WTC11 (cell line): ENCODE measurements around the gene YPEL1. TPM values are rescaled to one million over a fixed set of nuclear protein-coding genes. Genes with fewer than 3 reads are reported as not detected.
"Not testable (repeated sequence)": the region's sequence is repeated elsewhere in the genome, so short reads cannot be mapped to it uniquely, and the experiment has no call there.

ENCODE experiments used
- ATAC-seq: fragments of 200-7000 bp; cut with Tn5 transposase; 2 replicates; pipeline ENCODE4 v1.10.0; 2021; ENCODE audit warnings: mild to moderate bottlenecking, moderate library complexity
- CTCF ChIA-PET: fragments of 300-600 bp; sonication (Branson Sonifier 250); formaldehyde crosslinking; loops from one replicate; lab custom pipeline; 2021; ENCODE audit warnings: antibody characterized with exemption; lab: Charles Lee
- POLR2A ChIA-PET: fragments of 350-600 bp; sonication (Branson Sonifier 250); formaldehyde crosslinking; loops from one replicate; lab custom pipeline; 2021; ENCODE audit warnings: antibody characterized with exemption; lab: Charles Lee
- DNase-seq: peaks from one replicate; pipeline ENCODE4 v3.0.0; 2021; ENCODE audit warnings: low spot score
- H3K27ac Mint-ChIP-seq: 2 replicates; pipeline ENCODE4 v1.8.0; 2021; ENCODE audit warnings: mixed read lengths
- H3K27me3 Mint-ChIP-seq: 2 replicates; pipeline ENCODE4 v1.8.0; 2021; ENCODE audit warnings: low read depth, mild to moderate bottlenecking, moderate library complexity, mixed read lengths
- H3K36me3 Mint-ChIP-seq: 2 replicates; pipeline ENCODE4 v1.8.0; 2021; ENCODE audit warnings: mixed read lengths
- H3K4me1 Mint-ChIP-seq: 2 replicates; pipeline ENCODE4 v1.8.0; 2022; ENCODE audit warnings: mixed read lengths
- H3K4me3 Mint-ChIP-seq: 2 replicates; pipeline ENCODE4 v1.8.0; 2021; ENCODE audit warnings: mild to moderate bottlenecking, moderate library complexity, mixed read lengths
- H3K9me3 Mint-ChIP-seq: 2 replicates; pipeline ENCODE4 v1.8.0; 2021; ENCODE audit warnings: mixed read lengths
- CREB1 ChIP-seq: sonication (generic); formaldehyde crosslinking; IDR thresholded peaks from 2 replicates; pipeline ENCODE4 v1.8.0; 2023; ENCODE audit warnings: mild to moderate bottlenecking, missing genetic modification reagents
- EMX1 ChIP-seq: fragments of 250-450 bp; sonication (Bioruptor Pico); IDR thresholded peaks from 2 replicates; pipeline ENCODE4 v1.8.0; 2021; ENCODE audit warnings: mild to moderate bottlenecking
- ETV6 ChIP-seq: sonication (generic); formaldehyde crosslinking; IDR thresholded peaks from 2 replicates; pipeline ENCODE4 v1.8.1; 2022; ENCODE audit warnings: mild to moderate bottlenecking, missing genetic modification reagents
- FOXJ3 ChIP-seq: sonication (generic); formaldehyde crosslinking; IDR thresholded peaks from 2 replicates; pipeline ENCODE4 v1.9.0; 2021; ENCODE audit warnings: missing genetic modification reagents, mild to moderate bottlenecking, borderline replicate concordance
- KAT7 ChIP-seq: sonication (generic); formaldehyde crosslinking; IDR thresholded peaks from 2 replicates; pipeline ENCODE4 v1.8.1; 2023; ENCODE audit warnings: missing genetic modification reagents, mild to moderate bottlenecking, borderline replicate concordance
- NR2C2 ChIP-seq: sonication (generic); formaldehyde crosslinking; IDR thresholded peaks from 2 replicates; pipeline ENCODE4 v1.8.0; 2022; ENCODE audit warnings: mild to moderate bottlenecking, missing genetic modification reagents
- NR3C1 ChIP-seq: sonication (generic); formaldehyde crosslinking; conservative IDR thresholded peaks from 2 replicates; pipeline ENCODE4 v1.8.1; 2023; ENCODE audit warnings: low read depth, mild to moderate bottlenecking, missing genetic modification reagents
- OVOL2 ChIP-seq: fragments of 250-450 bp; sonication (Bioruptor Pico); IDR thresholded peaks from 2 replicates; pipeline ENCODE4 v1.9.0; 2021; ENCODE audit warnings: mild to moderate bottlenecking, borderline replicate concordance
- PRRX2 ChIP-seq: fragments of 250-450 bp; sonication (Bioruptor Pico); IDR thresholded peaks from 2 replicates; pipeline ENCODE4 v1.8.0; 2021; ENCODE audit warnings: mild to moderate bottlenecking
- RORB ChIP-seq: fragments of 250-450 bp; sonication (Bioruptor Pico); IDR thresholded peaks from 2 replicates; pipeline ENCODE4 v1.9.0; 2021; ENCODE audit warnings: mild to moderate bottlenecking
- TEAD1 ChIP-seq: sonication (generic); formaldehyde crosslinking; IDR thresholded peaks from 2 replicates; pipeline ENCODE4 v1.8.0; 2022; ENCODE audit warnings: mild to moderate bottlenecking, missing genetic modification reagents
- TEAD4 ChIP-seq: sonication (generic); formaldehyde crosslinking; IDR thresholded peaks from 2 replicates; pipeline ENCODE4 v1.8.0; 2022; ENCODE audit warnings: mild to moderate bottlenecking, missing genetic modification reagents
- ZNF121 ChIP-seq: sonication (generic); formaldehyde crosslinking; IDR thresholded peaks from 2 replicates; pipeline ENCODE4 v1.8.0; 2023; ENCODE audit warnings: missing genetic modification reagents
- ZNF317 ChIP-seq: sonication (generic); formaldehyde crosslinking; IDR thresholded peaks from 2 replicates; pipeline ENCODE4 v1.8.1; 2023; ENCODE audit warnings: low read depth, mild to moderate bottlenecking, moderate library complexity, missing genetic modification reagents, borderline replicate concordance
- ZNF396 ChIP-seq: fragments of 250-450 bp; sonication (Bioruptor Pico); IDR thresholded peaks from 2 replicates; pipeline ENCODE4 v1.8.0; 2021; ENCODE audit warnings: mild to moderate bottlenecking, moderate library complexity, borderline replicate concordance
- ZNF671 ChIP-seq: fragments of 250-450 bp; sonication (Bioruptor Pico); IDR thresholded peaks from 2 replicates; pipeline ENCODE4 v1.8.0; 2021; ENCODE audit warnings: mild to moderate bottlenecking
- total RNA-seq: library from RNA; stranded (reverse); gene quantifications from 3 replicates; pipeline ENCODE4 v1.2.3, GENCODE V29; 2021
- TF ChIP-seq, protein P1 (sequence below): sonication (generic); formaldehyde crosslinking; IDR thresholded peaks from 2 replicates; pipeline ENCODE4 v1.8.1; 2023; ENCODE audit warnings: mild to moderate bottlenecking, missing genetic modification reagents, moderate library complexity
- TF ChIP-seq, protein P2 (sequence below): sonication (generic); formaldehyde crosslinking; IDR thresholded peaks from 2 replicates; pipeline ENCODE4 v1.8.0; 2022; ENCODE audit warnings: mild to moderate bottlenecking, missing genetic modification reagents
- TF ChIP-seq, protein P3 (sequence below): sonication (generic); formaldehyde crosslinking; conservative IDR thresholded peaks from 2 replicates; pipeline ENCODE4 v1.8.1; 2022; ENCODE audit warnings: mild to moderate bottlenecking, missing genetic modification reagents
- TF ChIP-seq, protein P4 (sequence below): sonication (generic); formaldehyde crosslinking; IDR thresholded peaks from 2 replicates; pipeline ENCODE4 v1.8.1; 2022; ENCODE audit warnings: missing genetic modification reagents, borderline replicate concordance
- TF ChIP-seq, protein P5 (sequence below): sonication (generic); formaldehyde crosslinking; IDR thresholded peaks from 2 replicates; pipeline ENCODE4 v1.8.1; 2022; ENCODE audit warnings: mild to moderate bottlenecking, missing genetic modification reagents, moderate library complexity, borderline replicate concordance
- TF ChIP-seq, protein P6 (sequence below): sonication (generic); formaldehyde crosslinking; IDR thresholded peaks from 2 replicates; pipeline ENCODE4 v1.8.1; 2022; ENCODE audit warnings: low read depth, mild to moderate bottlenecking, moderate library complexity, missing genetic modification reagents, borderline replicate concordance
- TF ChIP-seq, protein P7 (sequence below): sonication (generic); formaldehyde crosslinking; IDR thresholded peaks from 2 replicates; pipeline ENCODE4 v1.8.1; 2023; ENCODE audit warnings: mild to moderate bottlenecking, moderate library complexity, missing genetic modification reagents

The YPEL1 gene
- total RNA-seq, 1 experiment from 2014 or later = 7.7 TPM

DNA sequence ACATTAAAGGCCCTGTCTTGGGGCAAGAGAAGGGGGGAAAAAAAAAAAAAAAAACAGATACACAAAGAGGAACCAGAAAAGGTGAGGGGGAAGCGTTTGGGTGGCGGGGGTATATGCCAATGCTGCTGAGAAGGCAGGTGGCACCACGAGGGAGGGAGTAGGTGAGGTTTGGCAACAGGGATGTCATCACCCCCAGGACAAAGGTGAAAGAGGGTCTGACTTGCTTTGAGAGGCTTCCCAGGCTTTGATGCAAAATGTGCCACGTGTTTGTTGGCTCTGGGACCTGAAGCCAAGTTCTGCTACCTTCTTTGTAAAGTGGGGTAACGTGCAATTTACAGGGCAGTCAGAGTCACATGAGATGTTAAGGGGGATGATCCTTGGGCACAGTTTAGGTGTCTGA, 4.1 kb downstream of the YPEL1 start (continued):
- TF ChIP-seq, protein P1, sequence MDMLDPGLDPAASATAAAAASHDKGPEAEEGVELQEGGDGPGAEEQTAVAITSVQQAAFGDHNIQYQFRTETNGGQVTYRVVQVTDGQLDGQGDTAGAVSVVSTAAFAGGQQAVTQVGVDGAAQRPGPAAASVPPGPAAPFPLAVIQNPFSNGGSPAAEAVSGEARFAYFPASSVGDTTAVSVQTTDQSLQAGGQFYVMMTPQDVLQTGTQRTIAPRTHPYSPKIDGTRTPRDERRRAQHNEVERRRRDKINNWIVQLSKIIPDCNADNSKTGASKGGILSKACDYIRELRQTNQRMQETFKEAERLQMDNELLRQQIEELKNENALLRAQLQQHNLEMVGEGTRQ (CRISPR knock-in tag) = no peak
- no peak for TF ChIP-seq TEAD4 (CRISPR knock-in tag)
- no peak for TF ChIP-seq ZNF317
- TF ChIP-seq TEAD1 (CRISPR knock-in tag) = no peak
- TF ChIP-seq, all 79 proteins: peak for 0

DNA sequence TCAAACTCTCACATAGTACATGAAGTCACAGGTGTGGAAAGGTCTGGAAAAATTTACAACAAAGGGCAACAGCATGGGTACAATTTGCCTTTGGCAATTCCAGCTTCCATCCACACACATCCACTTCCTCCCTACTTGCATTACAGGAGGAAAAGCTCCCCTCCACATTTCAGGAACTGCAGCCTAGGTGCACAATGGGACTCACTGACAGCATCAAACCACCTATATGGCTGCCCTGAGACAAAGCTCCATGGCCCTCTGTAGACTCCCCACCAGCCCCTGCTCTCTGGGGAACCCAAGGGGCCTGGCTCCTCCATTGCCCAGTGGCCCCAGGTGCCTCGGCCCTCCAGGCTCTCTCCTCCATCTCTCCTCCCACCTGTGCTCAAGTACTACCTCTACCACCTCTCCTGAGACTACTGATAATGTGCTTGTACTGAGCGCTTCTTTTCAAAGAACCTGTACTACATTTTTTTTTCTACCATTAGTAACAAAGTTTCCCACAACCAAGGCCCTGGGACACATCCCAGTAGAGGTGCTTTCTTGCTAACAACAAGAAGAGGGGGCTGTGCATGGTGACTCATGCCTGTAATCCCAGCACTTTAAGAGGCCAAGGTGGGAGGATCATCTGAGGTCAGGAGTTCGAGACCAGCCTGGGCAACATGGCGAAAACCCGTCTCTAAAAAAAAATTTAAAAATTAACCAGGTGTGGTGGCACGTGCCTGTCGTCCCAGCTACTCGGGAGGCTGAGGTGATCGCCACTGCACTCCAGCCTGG, 4.9 kb downstream of the YPEL1 start:
- peaks cover 10% of the 10 kb centered on the region for H3K4me1 Mint-ChIP-seq
- CTCF ChIA-PET = no interaction called here
- no peak overlapping the region for H3K4me3 Mint-ChIP-seq

DNA sequence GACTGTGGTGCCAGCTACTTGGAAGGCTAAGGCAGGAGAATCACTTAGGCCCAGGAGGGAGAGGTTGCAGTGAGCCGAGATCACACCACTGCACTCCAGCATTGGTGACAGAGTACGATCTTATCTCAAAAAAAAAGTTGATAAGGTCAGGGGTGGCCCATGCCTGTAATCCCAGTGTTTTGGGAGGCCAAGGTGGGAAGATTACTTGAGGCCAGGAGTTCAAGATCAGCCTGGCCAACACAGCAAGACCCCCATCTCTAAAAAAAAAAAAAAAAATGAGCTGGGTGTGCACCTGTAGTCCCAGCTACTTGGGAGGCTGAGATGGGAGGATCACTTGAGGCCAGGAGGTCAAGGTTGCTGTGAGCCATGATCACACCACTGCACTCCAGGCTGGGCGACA, 6.4 kb downstream of the YPEL1 start:
- H3K4me1 Mint-ChIP-seq, H3K9me3 Mint-ChIP-seq, H3K4me3 Mint-ChIP-seq, DNase-seq, POLR2A ChIA-PET, H3K36me3 Mint-ChIP-seq, ATAC-seq, H3K27ac Mint-ChIP-seq: not testable (repeated sequence)
- CTCF ChIA-PET = interaction anchor here (0.6 kb wide), 1 partner anchor 42 kb away, joined by 3 read pairs; no protein-coding TSS in a partner anchor
- H3K27me3 Mint-ChIP-seq = peaks cover 17% of the 10 kb centered on the region

More for the DNA sequence above, 4.9 kb downstream of the YPEL1 start:
- H3K27me3 Mint-ChIP-seq = peaks cover 27% of the 10 kb centered on the region
- H3K9me3 Mint-ChIP-seq = no peaks in the 10 kb centered on the region
- H3K27ac Mint-ChIP-seq = no peak overlapping the region
- ATAC-seq (no peak), DNase-seq (no peak)
- POLR2A ChIA-PET = no interaction called here
- H3K36me3 Mint-ChIP-seq = no peaks in the 10 kb centered on the region
- TF ChIP-seq, protein P2, sequence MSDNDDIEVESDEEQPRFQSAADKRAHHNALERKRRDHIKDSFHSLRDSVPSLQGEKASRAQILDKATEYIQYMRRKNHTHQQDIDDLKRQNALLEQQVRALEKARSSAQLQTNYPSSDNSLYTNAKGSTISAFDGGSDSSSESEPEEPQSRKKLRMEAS (CRISPR knock-in tag) = no peak
- no peak for TF ChIP-seq OVOL2
- TF ChIP-seq, protein P3, sequence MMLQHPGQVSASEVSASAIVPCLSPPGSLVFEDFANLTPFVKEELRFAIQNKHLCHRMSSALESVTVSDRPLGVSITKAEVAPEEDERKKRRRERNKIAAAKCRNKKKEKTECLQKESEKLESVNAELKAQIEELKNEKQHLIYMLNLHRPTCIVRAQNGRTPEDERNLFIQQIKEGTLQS (CRISPR knock-in tag) = no peak
- no peak for TF ChIP-seq ZNF121
- no peak for TF ChIP-seq RORB (CRISPR knock-in tag)
- no peak for TF ChIP-seq KAT7 (CRISPR knock-in tag)
- TF ChIP-seq NR3C1 = no peak
- no peak for TF ChIP-seq NR2C2 (CRISPR knock-in tag)
- TF ChIP-seq, protein P4, sequence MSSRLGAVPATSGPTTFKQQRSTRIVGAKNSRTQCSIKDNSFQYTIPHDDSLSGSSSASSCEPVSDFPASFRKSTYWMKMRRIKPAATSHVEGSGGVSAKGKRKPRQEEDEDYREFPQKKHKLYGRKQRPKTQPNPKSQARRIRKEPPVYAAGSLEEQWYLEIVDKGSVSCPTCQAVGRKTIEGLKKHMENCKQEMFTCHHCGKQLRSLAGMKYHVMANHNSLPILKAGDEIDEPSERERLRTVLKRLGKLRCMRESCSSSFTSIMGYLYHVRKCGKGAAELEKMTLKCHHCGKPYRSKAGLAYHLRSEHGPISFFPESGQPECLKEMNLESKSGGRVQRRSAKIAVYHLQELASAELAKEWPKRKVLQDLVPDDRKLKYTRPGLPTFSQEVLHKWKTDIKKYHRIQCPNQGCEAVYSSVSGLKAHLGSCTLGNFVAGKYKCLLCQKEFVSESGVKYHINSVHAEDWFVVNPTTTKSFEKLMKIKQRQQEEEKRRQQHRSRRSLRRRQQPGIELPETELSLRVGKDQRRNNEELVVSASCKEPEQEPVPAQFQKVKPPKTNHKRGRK (CRISPR knock-in tag) = no peak
- TF ChIP-seq, protein P5, sequence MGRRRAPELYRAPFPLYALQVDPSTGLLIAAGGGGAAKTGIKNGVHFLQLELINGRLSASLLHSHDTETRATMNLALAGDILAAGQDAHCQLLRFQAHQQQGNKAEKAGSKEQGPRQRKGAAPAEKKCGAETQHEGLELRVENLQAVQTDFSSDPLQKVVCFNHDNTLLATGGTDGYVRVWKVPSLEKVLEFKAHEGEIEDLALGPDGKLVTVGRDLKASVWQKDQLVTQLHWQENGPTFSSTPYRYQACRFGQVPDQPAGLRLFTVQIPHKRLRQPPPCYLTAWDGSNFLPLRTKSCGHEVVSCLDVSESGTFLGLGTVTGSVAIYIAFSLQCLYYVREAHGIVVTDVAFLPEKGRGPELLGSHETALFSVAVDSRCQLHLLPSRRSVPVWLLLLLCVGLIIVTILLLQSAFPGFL (CRISPR knock-in tag) = no peak
- TF ChIP-seq, protein P1 (CRISPR knock-in tag) = no peak

DNA sequence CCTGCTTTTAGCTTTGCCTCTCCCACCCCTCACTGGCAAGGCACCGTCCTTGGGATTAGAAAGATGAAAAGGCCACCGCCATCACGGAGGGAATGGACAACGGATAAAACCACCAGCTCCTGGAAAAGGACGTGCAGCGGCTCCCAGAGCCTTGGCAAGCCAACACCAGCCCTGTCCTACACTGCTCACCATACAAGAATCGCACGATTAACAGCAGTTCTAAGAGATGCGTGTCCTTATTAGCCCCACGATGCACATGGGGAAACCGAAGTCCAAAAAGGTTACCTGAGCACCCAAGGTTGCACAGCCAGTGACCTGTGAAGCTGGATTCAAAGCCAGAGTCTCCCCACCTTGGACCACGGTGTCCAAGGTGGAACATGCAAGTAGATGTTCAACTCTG, 7.3 kb downstream of the YPEL1 start:
- TF ChIP-seq, protein P6, sequence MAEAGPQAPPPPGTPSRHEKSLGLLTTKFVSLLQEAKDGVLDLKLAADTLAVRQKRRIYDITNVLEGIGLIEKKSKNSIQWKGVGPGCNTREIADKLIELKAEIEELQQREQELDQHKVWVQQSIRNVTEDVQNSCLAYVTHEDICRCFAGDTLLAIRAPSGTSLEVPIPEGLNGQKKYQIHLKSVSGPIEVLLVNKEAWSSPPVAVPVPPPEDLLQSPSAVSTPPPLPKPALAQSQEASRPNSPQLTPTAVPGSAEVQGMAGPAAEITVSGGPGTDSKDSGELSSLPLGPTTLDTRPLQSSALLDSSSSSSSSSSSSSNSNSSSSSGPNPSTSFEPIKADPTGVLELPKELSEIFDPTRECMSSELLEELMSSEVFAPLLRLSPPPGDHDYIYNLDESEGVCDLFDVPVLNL = no peak
- TF ChIP-seq FOXJ3 (CRISPR knock-in tag) (no peak), PRRX2 (no peak), CREB1 (CRISPR knock-in tag) (no peak), ETV6 (CRISPR knock-in tag) (no peak), ZNF396 (CRISPR knock-in tag) (no peak), ZNF671 (CRISPR knock-in tag) (no peak), EMX1 (CRISPR knock-in tag) (no peak)
- TF ChIP-seq, protein P7, sequence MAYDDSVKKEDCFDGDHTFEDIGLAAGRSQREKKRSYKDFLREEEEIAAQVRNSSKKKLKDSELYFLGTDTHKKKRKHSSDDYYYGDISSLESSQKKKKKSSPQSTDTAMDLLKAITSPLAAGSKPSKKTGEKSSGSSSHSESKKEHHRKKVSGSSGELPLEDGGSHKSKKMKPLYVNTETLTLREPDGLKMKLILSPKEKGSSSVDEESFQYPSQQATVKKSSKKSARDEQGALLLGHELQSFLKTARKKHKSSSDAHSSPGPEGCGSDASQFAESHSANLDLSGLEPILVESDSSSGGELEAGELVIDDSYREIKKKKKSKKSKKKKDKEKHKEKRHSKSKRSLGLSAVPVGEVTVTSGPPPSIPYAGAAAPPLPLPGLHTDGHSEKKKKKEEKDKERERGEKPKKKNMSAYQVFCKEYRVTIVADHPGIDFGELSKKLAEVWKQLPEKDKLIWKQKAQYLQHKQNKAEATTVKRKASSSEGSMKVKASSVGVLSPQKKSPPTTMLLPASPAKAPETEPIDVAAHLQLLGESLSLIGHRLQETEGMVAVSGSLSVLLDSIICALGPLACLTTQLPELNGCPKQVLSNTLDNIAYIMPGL = no peak
- TF ChIP-seq, all 79 proteins: peak for 0
- CTCF ChIA-PET = interaction anchor here (0.6 kb wide), 1 partner anchor 61 kb away, joined by 3 read pairs; no protein-coding TSS in a partner anchor
- no peaks in the 10 kb centered on the region for H3K36me3 Mint-ChIP-seq

More for the DNA sequence above, 7.3 kb downstream of the YPEL1 start:
- DNase-seq (no peak), ATAC-seq (no peak)
- Mint-ChIP-seq H3K4me1 (peaks cover 4% of the 10 kb centered on the region), H3K4me3 (no peak overlapping the region), H3K27ac (no peak overlapping the region), H3K27me3 (peaks cover 8% of the 10 kb centered on the region), H3K9me3 (no peaks in the 10 kb centered on the region)
- POLR2A ChIA-PET = no interaction called here
